ENCODE results near the gene TENM3.

DNA sequence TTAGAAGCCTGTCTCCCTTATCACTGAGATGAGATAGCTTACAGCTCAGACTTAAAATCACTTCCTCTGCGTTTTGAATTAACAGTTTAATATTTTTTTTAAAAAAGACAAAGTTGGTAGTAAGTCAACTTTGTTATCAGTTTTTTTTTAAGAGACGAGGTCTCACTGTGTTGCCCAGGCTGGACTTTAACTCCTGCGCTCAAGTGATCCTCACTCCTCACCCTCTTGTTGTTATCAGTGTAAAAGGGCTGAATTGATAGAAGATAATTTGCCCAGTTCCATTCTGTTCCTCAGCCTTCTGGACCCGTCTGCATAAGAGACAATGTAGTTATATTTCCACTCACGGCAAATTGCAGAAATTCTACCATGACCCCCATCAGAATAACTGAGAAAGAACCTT, 428.5 kb downstream of the TENM3 start:
- TF ChIP-seq EZH2 (IDR thresholded peaks at IDR 0.05; ENCODE audit: borderline replicate concordance, low read depth, low read length, severe bottlenecking) = no peak
- TF ChIP-seq, protein P1, sequence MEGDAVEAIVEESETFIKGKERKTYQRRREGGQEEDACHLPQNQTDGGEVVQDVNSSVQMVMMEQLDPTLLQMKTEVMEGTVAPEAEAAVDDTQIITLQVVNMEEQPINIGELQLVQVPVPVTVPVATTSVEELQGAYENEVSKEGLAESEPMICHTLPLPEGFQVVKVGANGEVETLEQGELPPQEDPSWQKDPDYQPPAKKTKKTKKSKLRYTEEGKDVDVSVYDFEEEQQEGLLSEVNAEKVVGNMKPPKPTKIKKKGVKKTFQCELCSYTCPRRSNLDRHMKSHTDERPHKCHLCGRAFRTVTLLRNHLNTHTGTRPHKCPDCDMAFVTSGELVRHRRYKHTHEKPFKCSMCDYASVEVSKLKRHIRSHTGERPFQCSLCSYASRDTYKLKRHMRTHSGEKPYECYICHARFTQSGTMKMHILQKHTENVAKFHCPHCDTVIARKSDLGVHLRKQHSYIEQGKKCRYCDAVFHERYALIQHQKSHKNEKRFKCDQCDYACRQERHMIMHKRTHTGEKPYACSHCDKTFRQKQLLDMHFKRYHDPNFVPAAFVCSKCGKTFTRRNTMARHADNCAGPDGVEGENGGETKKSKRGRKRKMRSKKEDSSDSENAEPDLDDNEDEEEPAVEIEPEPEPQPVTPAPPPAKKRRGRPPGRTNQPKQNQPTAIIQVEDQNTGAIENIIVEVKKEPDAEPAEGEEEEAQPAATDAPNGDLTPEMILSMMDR (IDR thresholded peaks at IDR 0.05; ENCODE audit: borderline replicate concordance, extremely low read depth, low read length, poor library complexity, severe bottlenecking) = no peak
